Measurements from ENCODE around the gene FAM20C. TPM values are rescaled to one million over a fixed set of nuclear protein-coding genes. Genes with fewer than 3 reads are reported as not detected.

FAM20C gene
- total and polyA plus RNA-seq, 2 of the 8 experiments (the other 6 are each of a cell fraction or from before 2014, with no cell fraction given) = 9.5 to 34.8 TPM

- Histone ChIP-seq H3K4me1 (replicated peaks in 1 of 4; ENCODE audit: control insufficient read depth in 3 of 4, insufficient read depth in 4 of 4, low read length in 3 of 4) (no peaks in the 10 kb centered on the region; a peak in 2 of 7 replicates), H3K4ac (replicated peaks; ENCODE audit: insufficient read length, low read depth, low read length) (no peak overlapping the region), H2BK120ac (replicated peaks; ENCODE audit: low read depth, low read length) (no peak overlapping the region), H2BK5ac (ENCODE audit: low read depth, low read length) (no peak overlapping the region), H2BK12ac (ENCODE audit: low read depth, low read length) (no peak overlapping the region), H3K9me3 (ENCODE audit: insufficient read depth in 2 of 2, low read depth in 1 of 2, low read length in 1 of 2) (peaks cover 0 to 17% of the 10 kb centered on the region in 2 experiments; a peak in 2 of 4 replicates), H2AFZ (ENCODE audit: low read length) (no peak overlapping the region), H4K20me1 (replicated peaks in 1 of 2; ENCODE audit: control insufficient read depth in 1 of 2, insufficient read depth in 2 of 2, low read length in 2 of 2) (no peaks in the 10 kb centered on the region), H3K4me3 (ENCODE audit: extremely low read depth in 1 of 4, insufficient read depth in 2 of 4, low read depth in 3 of 4, low read length in 4 of 4) (no peak overlapping the region), H3K36me3 (ENCODE audit: control insufficient read depth in 2 of 4, insufficient read depth in 4 of 4, low read length in 3 of 4) (no peaks in the 10 kb centered on the region; a peak in 1 of 8 replicates), H3K27me3 (replicated peaks in 1 of 4; ENCODE audit: control insufficient read depth in 3 of 4, extremely low read depth in 1 of 4, insufficient read depth in 3 of 4, low read length in 3 of 4) (peaks cover 22 to 34% (median 29%) of the 10 kb centered on the region in 4 experiments), H4K91ac (replicated peaks; ENCODE audit: insufficient read length, low read length) (no peak overlapping the region), H3K18ac (ENCODE audit: extremely low read depth, low read length) (no peak overlapping the region), H3K23ac (ENCODE audit: insufficient read length) (no peak overlapping the region), H3K79me1 (ENCODE audit: low read depth, low read length) (no peaks in the 10 kb centered on the region), H3K27ac (ENCODE audit: low read depth, low read length) (no peak overlapping the region), H3K79me2 (ENCODE audit: control insufficient read depth in 1 of 2, insufficient read depth in 2 of 2, low read length in 2 of 2) (no peaks in the 10 kb centered on the region), H3K14ac (ENCODE audit: insufficient read length) (no peak overlapping the region), H3K4me2 (ENCODE audit: insufficient read depth in 1 of 2, low read depth in 2 of 2, low read length in 2 of 2) (no peak overlapping the region), H2BK15ac (ENCODE audit: low read length) (no peak overlapping the region), H3K23me2 (ENCODE audit: low read depth, low read length) (peaks cover 7% of the 10 kb centered on the region; the same call in 1 of the 2 replicates), H4K5ac (ENCODE audit: insufficient read length, low read depth, low read length) (no peak overlapping the region), H3K9ac (replicated peaks in 1 of 4; ENCODE audit: extremely low read depth in 1 of 4, low read depth in 3 of 4, low read length in 3 of 4) (no peak overlapping the region), H3K56ac (replicated peaks; ENCODE audit: insufficient read length, low read depth, low read length) (no peak overlapping the region), H2BK20ac (ENCODE audit: low read length) (no peak overlapping the region), H4K8ac (ENCODE audit: extremely low read depth, insufficient read depth, low read length) (no peak overlapping the region), H2AK5ac (ENCODE audit: low read depth, low read length) (no peak overlapping the region)
- no peak for DNase-seq (ENCODE audit: low read depth in 1 of 2, low spot score in 2 of 2)
- FAIRE-seq = no peak
- 92% methylated on average over 22 of the region's 25 CpGs; no CpG with 5 or more reads in 1 of the 2 experiments for WGBS, 2 experiments (ENCODE audit: extremely low coverage in 1 of 2, insufficient coverage in 1 of 2, insufficient read length in 1 of 2, insufficient replicate concordance in 2 of 2, low coverage in 1 of 2, low lambda C conversion rate in 2 of 2, missing lambda C conversion rate in 1 of 2)
- CTCF ChIA-PET (ENCODE audit: partially characterized antibody) = interaction anchor here (0.9 to 1.9 kb wide), 5 partner anchors 20 to 493 kb away, joined by 3 to 12 read pairs (median 4); no protein-coding TSS in a partner anchor
- POLR2A ChIA-PET (ENCODE audit: partially characterized antibody) = interaction anchor here (0.9 kb wide), 1 partner anchor 11 kb away, joined by 3 read pairs; no protein-coding TSS in a partner anchor
- TF ChIP-seq SP4 (IDR thresholded peaks at IDR 0.05; ENCODE audit: low read length) (no peak), RBBP5 (IDR thresholded peaks at IDR 0.05; ENCODE audit: borderline replicate concordance, low read depth, low read length) (no peak), RNF2 (IDR thresholded peaks at IDR 0.05; ENCODE audit: borderline replicate concordance, low read depth, low read length, missing control alignments, poor library complexity, severe bottlenecking) (no peak), SUZ12 (IDR thresholded peaks at IDR 0.05; ENCODE audit: low read length) (no peak), SP1 (IDR thresholded peaks at IDR 0.05; ENCODE audit: low read depth, low read length) (no peak)
Measured at GRCh38 chr7:294440-295154, 102.2 kb downstream of the FAM20C start.
